Tibial artery (tissue), 4 donors: Measurements from ENCODE around the gene COL4A2.

ENCODE experiments used
- DNase-seq, 2 donors: peaks; one replicate each; pipeline ENCODE4 v3.0.0-alpha.2; 2019
- H3K27ac ChIP-seq, 2 donors: fragments of 200-600 bp; sonication (generic) in 1 of 2; 1 replicate in 1 of 2; 2 replicates in 1 of 2; pipeline ENCODE4 v1.5.1; 2018 to 2019; ENCODE audit warnings: mild to moderate bottlenecking in 1 of 2
- H3K27me3 ChIP-seq, 2 donors: fragments of 200-600 bp; sonication (generic) in 1 of 2; one replicate each; pipeline versions ENCODE4 v1.5.1 to v1.6.0; 2016 to 2019
- H3K36me3 ChIP-seq, 3 donors: fragments of 200-600 bp; sonication (generic) in 2 of 3; one replicate each; pipeline ENCODE4 v1.5.1; 2016 to 2019; ENCODE audit warnings: mild to moderate bottlenecking in 2 of 3
- H3K4me1 ChIP-seq, 4 donors: fragments of 200-600 bp; sonication (generic) in 2 of 4; 1 replicate in 3 of 4; 2 replicates in 1 of 4; pipeline ENCODE4 v1.5.1; 2016 to 2019
- H3K4me3 ChIP-seq, 2 donors: fragments of 200-600 bp; sonication (generic) in 1 of 2; 1 replicate in 1 of 2; 2 replicates in 1 of 2; pipeline ENCODE4 v1.5.1; 2018 to 2019; ENCODE audit warnings: mild to moderate bottlenecking in 2 of 2
- H3K9me3 ChIP-seq, 3 donors: fragments of 200-600 bp; sonication (generic) in 1 of 3; one replicate each; pipeline ENCODE4 v1.5.1; 2016 to 2019
- intact Hi-C: fragments of 100-400 bp; cut with DNase I; formaldehyde crosslinking; loops from one replicate; pipeline ENCODE4 v1.15.0; 2023; ENCODE audit warnings: low total_unique reads
- TF ChIP-seq, protein P1 (sequence below), 2 experiments: fragments of 200-600 bp in 1 of 2; fragments of 450-650 bp in 1 of 2; IDR thresholded peaks; one replicate each; pipeline ENCODE4 v1.5.1; 2017 to 2019; ENCODE audit warnings: antibody characterized with exemption in 2 of 2, mild to moderate bottlenecking in 1 of 2, moderate library complexity in 1 of 2

COL4A2 gene

DNA sequence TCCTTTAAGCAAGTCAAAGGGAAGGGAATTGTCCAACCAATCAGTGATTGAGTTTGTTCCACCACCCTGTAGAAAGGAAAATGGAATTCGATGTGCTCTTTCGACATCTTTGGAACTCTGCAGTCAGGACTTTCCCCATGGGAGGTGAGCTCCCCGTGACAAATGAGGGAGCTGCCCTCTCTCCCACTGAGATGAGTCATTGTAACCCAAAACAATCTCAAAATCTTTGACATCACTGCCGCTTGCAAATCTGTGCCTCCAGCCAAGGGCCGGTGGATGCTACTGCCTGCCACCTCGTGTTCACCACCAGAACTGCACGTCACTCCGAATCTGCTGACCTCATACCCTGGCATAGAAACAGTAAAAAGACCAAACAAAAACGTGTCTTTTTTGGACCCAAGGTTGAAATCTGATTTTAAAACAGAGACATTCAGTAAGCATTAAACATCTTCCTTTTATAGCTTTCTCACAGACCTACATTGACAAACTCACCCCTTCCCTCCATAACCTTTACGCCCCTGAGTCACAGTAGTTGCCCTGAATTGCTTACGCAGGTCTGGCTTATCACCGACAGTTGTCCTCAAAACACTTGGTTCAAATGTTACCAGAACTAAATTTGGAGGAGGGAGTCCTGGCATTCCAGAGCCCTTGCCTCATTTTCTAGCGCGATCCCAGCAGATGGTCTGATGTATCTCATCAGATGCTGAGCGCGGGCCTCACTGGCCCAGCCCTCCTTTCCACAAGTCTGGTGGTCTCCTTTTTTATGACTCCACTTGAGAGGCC, 105.2 kb downstream of the COL4A2 start:
- no peak overlapping the region for H3K4me3 ChIP-seq
- H3K27ac ChIP-seq: peak overlapping the region; percentile 85 to 90
- intact Hi-C loops: loop anchor here (5.0 kb wide), 1 partner anchor 65 kb away; no protein-coding TSS in a partner anchor
- no peaks in the 10 kb centered on the region for H3K9me3 ChIP-seq
- peak; percentile 93 to 97 for DNase-seq
- no peaks in the 10 kb centered on the region for H3K36me3 ChIP-seq
- TF ChIP-seq, protein P1, sequence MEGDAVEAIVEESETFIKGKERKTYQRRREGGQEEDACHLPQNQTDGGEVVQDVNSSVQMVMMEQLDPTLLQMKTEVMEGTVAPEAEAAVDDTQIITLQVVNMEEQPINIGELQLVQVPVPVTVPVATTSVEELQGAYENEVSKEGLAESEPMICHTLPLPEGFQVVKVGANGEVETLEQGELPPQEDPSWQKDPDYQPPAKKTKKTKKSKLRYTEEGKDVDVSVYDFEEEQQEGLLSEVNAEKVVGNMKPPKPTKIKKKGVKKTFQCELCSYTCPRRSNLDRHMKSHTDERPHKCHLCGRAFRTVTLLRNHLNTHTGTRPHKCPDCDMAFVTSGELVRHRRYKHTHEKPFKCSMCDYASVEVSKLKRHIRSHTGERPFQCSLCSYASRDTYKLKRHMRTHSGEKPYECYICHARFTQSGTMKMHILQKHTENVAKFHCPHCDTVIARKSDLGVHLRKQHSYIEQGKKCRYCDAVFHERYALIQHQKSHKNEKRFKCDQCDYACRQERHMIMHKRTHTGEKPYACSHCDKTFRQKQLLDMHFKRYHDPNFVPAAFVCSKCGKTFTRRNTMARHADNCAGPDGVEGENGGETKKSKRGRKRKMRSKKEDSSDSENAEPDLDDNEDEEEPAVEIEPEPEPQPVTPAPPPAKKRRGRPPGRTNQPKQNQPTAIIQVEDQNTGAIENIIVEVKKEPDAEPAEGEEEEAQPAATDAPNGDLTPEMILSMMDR (IDR thresholded peaks at IDR 0.05): peak; percentile 85 to 92
- no peaks in the 10 kb centered on the region for H3K27me3 ChIP-seq
- H3K4me1 ChIP-seq: peaks cover 0 to 95% (median 77%) of the 10 kb centered on the region in 4 donors

DNA sequence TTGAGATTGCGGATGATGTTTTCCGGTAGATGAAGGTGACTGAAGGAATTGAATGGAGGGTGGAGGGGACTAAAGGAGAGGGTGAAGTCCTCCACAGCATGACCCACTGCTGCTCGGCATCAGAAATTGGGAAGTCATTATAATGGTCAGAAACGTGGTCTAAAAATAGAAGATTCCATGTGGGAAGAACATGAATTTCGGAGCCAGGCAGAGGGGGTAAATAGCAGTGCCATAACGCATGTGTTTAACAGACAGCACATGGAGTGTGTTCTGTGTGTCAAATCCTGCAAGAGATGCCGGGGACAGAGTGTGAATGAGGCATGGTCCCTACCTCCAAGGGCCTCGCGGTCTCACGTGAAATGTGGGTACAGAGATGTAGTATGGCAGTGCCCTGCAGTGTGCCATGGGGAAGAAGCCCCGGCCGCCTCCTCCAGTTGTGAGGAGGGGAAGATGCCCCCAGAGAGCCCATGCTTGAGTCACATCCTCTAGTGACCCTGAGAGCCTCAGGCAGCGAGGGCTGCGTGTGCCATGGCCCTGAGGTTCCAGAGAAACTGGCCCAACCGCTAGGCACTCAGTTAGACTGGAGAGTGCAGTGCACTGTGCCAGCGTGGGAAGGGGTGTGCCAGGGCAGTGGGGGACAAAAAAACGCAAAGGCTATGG, 106.1 kb downstream of the COL4A2 start:
- H3K36me3 ChIP-seq: no peaks in the 10 kb centered on the region
- TF ChIP-seq, protein P1 (IDR thresholded peaks at IDR 0.05): no peak
- intact Hi-C loops: loop anchor here (5.0 kb wide), 1 partner anchor 66 kb away; no protein-coding TSS in a partner anchor
- H3K9me3 ChIP-seq: no peaks in the 10 kb centered on the region
- H3K4me3 ChIP-seq: no peak overlapping the region
- H3K27me3 ChIP-seq: no peaks in the 10 kb centered on the region
- peaks cover 0 to 95% (median 74%) of the 10 kb centered on the region in 4 donors for H3K4me1 ChIP-seq
- DNase-seq: no peak
- peak overlapping the region; percentile 85 to 90 for H3K27ac ChIP-seq

DNA sequence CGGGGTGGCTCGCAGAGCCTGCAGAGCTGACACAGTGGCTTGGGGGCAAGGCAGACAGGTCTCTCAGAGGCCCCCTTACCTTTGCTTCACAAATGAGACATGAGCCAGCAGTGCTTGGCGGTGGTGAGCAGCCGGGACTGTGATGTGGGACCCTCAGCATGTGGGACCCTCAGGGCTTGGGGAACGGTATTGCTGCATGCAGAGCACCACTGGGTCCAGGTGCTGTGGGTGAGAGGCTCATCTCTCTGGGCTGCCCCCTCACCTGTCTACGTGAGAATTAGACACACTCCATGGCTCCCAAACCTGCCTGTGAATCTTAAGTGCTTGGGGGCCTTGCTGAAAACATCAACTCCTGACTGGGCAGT, 106.6 kb downstream of the COL4A2 start:
- no peaks in the 10 kb centered on the region for H3K36me3 ChIP-seq
- no peak for DNase-seq
- H3K9me3 ChIP-seq: no peaks in the 10 kb centered on the region
- no peak overlapping the region for H3K4me3 ChIP-seq
- intact Hi-C loops: loop anchor here (5.0 kb wide), 1 partner anchor 66 kb away; no protein-coding TSS in a partner anchor
- TF ChIP-seq, protein P1 (IDR thresholded peaks at IDR 0.05): no peak
- peaks cover 0 to 95% (median 75%) of the 10 kb centered on the region in 4 donors for H3K4me1 ChIP-seq
- H3K27ac ChIP-seq: peak overlapping the region; percentile 85 to 90
- no peaks in the 10 kb centered on the region for H3K27me3 ChIP-seq

DNA sequence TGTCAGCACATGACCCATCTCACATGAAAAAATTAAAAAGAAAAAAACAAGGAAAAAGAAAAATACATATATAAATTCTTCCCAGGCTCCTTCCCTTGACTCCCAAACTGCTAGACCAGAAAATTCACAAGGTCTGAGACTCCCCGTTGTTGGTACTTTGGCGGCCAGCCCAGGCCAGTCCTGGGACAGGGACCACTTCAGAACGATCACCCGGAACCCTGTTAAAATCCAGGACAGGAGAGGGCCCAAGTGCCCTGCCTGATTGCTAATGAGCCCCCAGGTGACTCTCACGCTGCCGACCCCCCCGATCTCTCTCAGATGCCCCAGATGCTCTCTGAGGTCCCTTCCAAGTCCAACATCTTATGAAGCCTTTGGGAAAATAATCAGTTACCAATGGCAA, 107.2 kb downstream of the COL4A2 start:
- peak overlapping the region; percentile 85 to 90 for H3K27ac ChIP-seq
- intact Hi-C loops: loop anchor here (5.0 kb wide), 1 partner anchor 67 kb away; no protein-coding TSS in a partner anchor

DNA sequence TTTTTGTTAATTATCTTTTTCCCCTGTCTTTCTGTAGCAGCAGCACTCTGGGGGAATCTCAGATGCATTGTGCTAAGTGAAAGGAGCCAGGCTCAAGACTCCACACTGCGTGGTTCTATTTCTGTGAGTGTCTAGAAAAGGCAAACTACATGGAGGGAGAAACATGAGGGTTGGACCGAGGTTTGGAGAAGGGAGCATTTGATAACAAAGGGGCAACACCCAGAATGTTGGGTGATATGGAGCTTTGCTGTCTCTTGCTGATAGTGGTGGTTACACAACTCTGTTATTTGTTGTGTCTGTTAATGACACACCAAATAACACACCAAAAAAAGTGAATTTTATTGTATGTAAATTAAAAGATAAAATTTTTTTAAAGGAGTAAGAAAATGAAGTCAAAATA, 107.8 kb downstream of the COL4A2 start:
- H3K9me3 ChIP-seq: no peaks in the 10 kb centered on the region
- no peak for DNase-seq
- TF ChIP-seq, protein P1 (IDR thresholded peaks at IDR 0.05): no peak
- peak overlapping the region; percentile 85 to 90 for H3K27ac ChIP-seq
- intact Hi-C loops: loop anchor here (5.0 kb wide), 1 partner anchor 68 kb away; no protein-coding TSS in a partner anchor
- no peaks in the 10 kb centered on the region for H3K27me3 ChIP-seq
- no peaks in the 10 kb centered on the region for H3K36me3 ChIP-seq
- peaks cover 0 to 95% (median 79%) of the 10 kb centered on the region in 4 donors for H3K4me1 ChIP-seq
- no peak overlapping the region for H3K4me3 ChIP-seq

More for the DNA sequence above, 107.2 kb downstream of the COL4A2 start:
- DNase-seq: no peak
- Histone ChIP-seq H3K4me3 (no peak overlapping the region), H3K36me3 (no peaks in the 10 kb centered on the region), H3K27me3 (no peaks in the 10 kb centered on the region), H3K9me3 (no peaks in the 10 kb centered on the region), H3K4me1 (peaks cover 0 to 95% (median 78%) of the 10 kb centered on the region in 4 donors)
- TF ChIP-seq, protein P1 (IDR thresholded peaks at IDR 0.05): no peak
